Activated B cell treated with CpG ODN at 0.5 μM for 24 hours (primary cell): Measurements from ENCODE around the gene C6orf15. TPM values are rescaled to one million over a fixed set of nuclear protein-coding genes. Genes with fewer than 3 reads are reported as not detected.

Experiments used
- ATAC-seq: fragments of 200-7000 bp; cut with Tn5 transposase; one replicate; pipeline ENCODE4 v1.10.0; 2021; ENCODE audit warnings: low read depth, mild to moderate bottlenecking, moderate library complexity
- CTCF ChIA-PET: fragments of 350-600 bp; sonication (Branson Sonifier 250); formaldehyde crosslinking; loops from one replicate; lab custom pipeline; 2021; ENCODE audit warnings: antibody characterized with exemption; lab: Charles Lee
- POLR2A ChIA-PET: fragments of 350-600 bp; sonication (Branson Sonifier 250); formaldehyde crosslinking; loops from one replicate; lab custom pipeline; 2021; ENCODE audit warnings: antibody characterized with exemption; lab: Charles Lee
- DNase-seq: peaks from one replicate; pipeline ENCODE4 v3.0.0; 2022
- H3K27ac Mint-ChIP-seq: one replicate; pipeline ENCODE4 v1.8.0; 2020; ENCODE audit warnings: mixed read lengths
- H3K27me3 Mint-ChIP-seq: one replicate; pipeline ENCODE4 v1.8.0; 2021; ENCODE audit warnings: mixed read lengths
- H3K36me3 Mint-ChIP-seq: one replicate; pipeline ENCODE4 v1.8.0; 2021; ENCODE audit warnings: low read depth, mixed read lengths
- H3K4me1 Mint-ChIP-seq: one replicate; pipeline ENCODE4 v1.8.0; 2021; ENCODE audit warnings: mixed read lengths
- H3K4me3 Mint-ChIP-seq: one replicate; pipeline ENCODE4 v1.8.0; 2020; ENCODE audit warnings: mild to moderate bottlenecking, mixed read lengths
- H3K9me3 Mint-ChIP-seq: one replicate; pipeline ENCODE4 v1.8.0; 2020; ENCODE audit warnings: mixed read lengths
- intact Hi-C: fragments of 100-400 bp; cut with micrococcal nuclease; formaldehyde crosslinking; loops from one replicate; pipeline ENCODE4 v1.15.1; 2024
- total RNA-seq: library from RNA; stranded (reverse); gene quantifications from 2 replicates; pipeline ENCODE4 v1.2.3, GENCODE V29; 2022
- TF ChIP-seq, protein P1 (sequence below): fragments of 200-600 bp; IDR thresholded peaks from one replicate; pipeline ENCODE4 v1.8.0; 2022; ENCODE audit warnings: antibody characterized with exemption, mild to moderate bottlenecking

The C6orf15 gene
- total RNA-seq, 1 donor from 2014 or later: not detected

DNA sequence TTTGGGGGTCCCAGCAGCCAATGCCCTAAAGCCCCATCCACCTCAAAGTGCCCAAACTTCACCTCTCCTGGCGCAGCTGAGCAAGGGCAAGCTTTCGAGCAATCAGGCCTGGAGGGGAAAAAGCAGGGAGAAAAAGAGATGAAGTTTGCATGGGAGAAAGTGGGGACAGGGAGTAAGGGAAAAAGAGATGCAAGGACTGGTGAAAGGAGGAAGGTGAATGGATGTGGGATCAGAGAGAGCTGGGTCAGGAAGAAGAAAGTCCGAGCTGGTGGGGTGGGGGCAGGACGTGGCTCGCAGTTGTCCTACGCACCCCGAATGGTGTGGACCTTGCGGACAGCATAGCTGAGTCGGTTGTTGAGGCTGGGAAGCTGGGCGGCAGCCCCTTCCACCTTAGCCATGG is 33.0 kb upstream of the C6orf15 start:
- intact Hi-C loops: no loop called here
- ChIA-PET POLR2A (interaction anchor here (1.0 kb wide), 1 partner anchor 13 kb away, joined by 4 read pairs; the partner anchor contains the start of gene TCF19), CTCF (interaction anchor here (1.0 to 3.1 kb wide), 3 partner anchors 8 to 299 kb away, joined by 3 to 10 read pairs (median 3); no protein-coding TSS in a partner anchor)
- TF ChIP-seq, protein P1, sequence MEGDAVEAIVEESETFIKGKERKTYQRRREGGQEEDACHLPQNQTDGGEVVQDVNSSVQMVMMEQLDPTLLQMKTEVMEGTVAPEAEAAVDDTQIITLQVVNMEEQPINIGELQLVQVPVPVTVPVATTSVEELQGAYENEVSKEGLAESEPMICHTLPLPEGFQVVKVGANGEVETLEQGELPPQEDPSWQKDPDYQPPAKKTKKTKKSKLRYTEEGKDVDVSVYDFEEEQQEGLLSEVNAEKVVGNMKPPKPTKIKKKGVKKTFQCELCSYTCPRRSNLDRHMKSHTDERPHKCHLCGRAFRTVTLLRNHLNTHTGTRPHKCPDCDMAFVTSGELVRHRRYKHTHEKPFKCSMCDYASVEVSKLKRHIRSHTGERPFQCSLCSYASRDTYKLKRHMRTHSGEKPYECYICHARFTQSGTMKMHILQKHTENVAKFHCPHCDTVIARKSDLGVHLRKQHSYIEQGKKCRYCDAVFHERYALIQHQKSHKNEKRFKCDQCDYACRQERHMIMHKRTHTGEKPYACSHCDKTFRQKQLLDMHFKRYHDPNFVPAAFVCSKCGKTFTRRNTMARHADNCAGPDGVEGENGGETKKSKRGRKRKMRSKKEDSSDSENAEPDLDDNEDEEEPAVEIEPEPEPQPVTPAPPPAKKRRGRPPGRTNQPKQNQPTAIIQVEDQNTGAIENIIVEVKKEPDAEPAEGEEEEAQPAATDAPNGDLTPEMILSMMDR: no peak
- no peaks in the 10 kb centered on the region for H3K9me3 Mint-ChIP-seq
- peaks cover 3% of the 10 kb centered on the region for H3K4me1 Mint-ChIP-seq
- peaks cover 48% of the 10 kb centered on the region for H3K36me3 Mint-ChIP-seq
- no peaks in the 10 kb centered on the region for H3K27me3 Mint-ChIP-seq
- ATAC-seq: no peak
- no peak overlapping the region for H3K4me3 Mint-ChIP-seq
- H3K27ac Mint-ChIP-seq: no peak overlapping the region
- no peak for DNase-seq

DNA sequence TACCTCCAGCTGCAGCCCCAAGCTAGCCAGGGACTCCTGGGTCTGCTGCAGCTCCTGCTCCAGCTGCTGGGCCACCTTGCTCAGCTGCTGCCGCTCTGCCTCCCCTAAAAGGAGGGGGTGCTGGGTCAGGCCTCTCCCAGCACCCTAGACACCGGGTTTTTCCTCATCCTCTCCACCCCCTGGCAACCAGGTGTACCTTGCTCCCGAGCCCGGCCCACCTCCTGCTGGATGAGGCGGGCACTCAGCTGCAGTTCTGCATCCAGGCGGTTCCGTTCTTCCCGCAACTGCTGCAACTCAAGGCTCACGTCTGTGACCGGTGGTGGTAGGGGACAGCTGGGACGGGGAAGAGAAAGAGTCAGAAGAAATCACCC is 32.6 kb upstream of the C6orf15 start:
- Mint-ChIP-seq H3K27me3 (no peaks in the 10 kb centered on the region), H3K4me3 (no peak overlapping the region), H3K27ac (no peak overlapping the region), H3K36me3 (peaks cover 44% of the 10 kb centered on the region), H3K4me1 (peaks cover 3% of the 10 kb centered on the region), H3K9me3 (no peaks in the 10 kb centered on the region)
- intact Hi-C loops: no loop called here
- ChIA-PET CTCF (interaction anchor here (0.8 to 3.1 kb wide), 3 partner anchors 16 to 299 kb away, joined by 3 to 10 read pairs (median 3); no protein-coding TSS in a partner anchor), POLR2A (interaction anchor here (1.0 kb wide), 1 partner anchor 14 kb away, joined by 4 read pairs; the partner anchor contains the start of gene TCF19)
- ATAC-seq (no peak), DNase-seq (no peak)
- TF ChIP-seq, protein P1: no peak

DNA sequence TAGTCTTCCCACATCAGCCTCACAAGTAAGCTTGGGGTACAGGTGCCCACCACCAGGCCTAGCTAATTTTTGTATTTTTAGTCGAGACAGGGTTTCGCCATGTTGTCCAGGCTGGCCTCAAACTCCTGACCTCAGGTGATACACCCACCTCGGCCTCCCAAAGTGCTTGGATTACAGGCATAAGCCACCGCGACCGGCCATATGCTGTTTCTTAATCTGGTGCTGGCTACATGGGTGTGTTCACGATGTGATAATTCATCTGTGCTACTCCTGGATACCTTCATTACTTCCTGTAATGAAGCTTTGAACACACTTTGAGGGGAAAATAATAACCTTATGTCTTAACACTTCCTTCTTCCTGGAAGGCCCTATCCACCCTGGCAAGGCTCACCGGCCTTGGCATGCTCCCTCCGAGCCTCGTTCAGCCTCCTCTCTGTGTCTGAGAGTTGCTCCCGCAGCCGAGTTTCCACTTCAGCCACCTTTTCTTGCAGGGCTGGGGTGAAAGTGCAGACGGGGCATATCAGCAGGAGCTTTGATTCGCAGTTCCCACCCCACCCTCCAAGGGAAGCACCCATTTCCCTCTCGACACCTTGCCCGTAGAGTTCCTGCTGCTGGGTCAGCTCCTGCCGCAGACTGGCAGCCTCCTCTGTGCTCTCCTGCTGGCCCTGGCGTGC is 32.1 kb upstream of the C6orf15 start:
- ATAC-seq: no peak

DNA sequence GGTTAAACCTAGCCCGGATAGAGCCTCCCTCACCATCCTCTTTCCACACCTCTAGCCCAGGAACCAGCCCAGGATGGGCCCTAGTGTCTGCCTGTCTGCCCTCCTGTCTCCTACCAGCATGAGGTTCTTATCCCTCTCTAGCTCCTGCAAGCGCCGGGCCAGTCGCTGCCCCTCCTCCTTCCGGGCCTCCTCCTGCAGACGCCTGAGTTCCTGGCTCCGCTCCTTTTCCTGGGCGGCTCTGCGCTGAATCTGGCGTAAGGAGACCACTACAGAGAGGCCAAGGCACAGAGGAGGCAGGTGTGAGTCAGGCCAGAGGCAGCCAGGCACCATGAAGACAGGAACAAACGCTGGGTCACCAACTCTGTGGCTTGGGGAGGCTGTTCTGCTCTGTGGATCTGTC is 30.8 kb upstream of the C6orf15 start:
- Mint-ChIP-seq H3K27ac (no peak overlapping the region), H3K9me3 (no peaks in the 10 kb centered on the region), H3K4me1 (peaks cover 3% of the 10 kb centered on the region), H3K36me3 (peaks cover 37% of the 10 kb centered on the region), H3K4me3 (no peak overlapping the region), H3K27me3 (no peaks in the 10 kb centered on the region)
- ChIA-PET CTCF (interaction anchor here (1.0 to 1.5 kb wide), 2 partner anchors 9 to 49 kb away, joined by 3 read pairs; no protein-coding TSS in a partner anchor), POLR2A (no interaction called here)
- intact Hi-C loops: no loop called here
- DNase-seq: no peak
- no peak for ATAC-seq
- TF ChIP-seq, protein P1: no peak

More for the DNA sequence above, 32.1 kb upstream of the C6orf15 start:
- ChIA-PET CTCF (interaction anchor here (0.8 to 3.1 kb wide), 5 partner anchors 10 to 222 kb away, joined by 3 to 10 read pairs (median 3); no protein-coding TSS in a partner anchor), POLR2A (no interaction called here)
- no peak overlapping the region for H3K4me3 Mint-ChIP-seq
- H3K27me3 Mint-ChIP-seq: no peaks in the 10 kb centered on the region
- H3K9me3 Mint-ChIP-seq: no peaks in the 10 kb centered on the region
- no peak for DNase-seq
- peaks cover 41% of the 10 kb centered on the region for H3K36me3 Mint-ChIP-seq
- intact Hi-C loops: no loop called here
- H3K27ac Mint-ChIP-seq: no peak overlapping the region
- H3K4me1 Mint-ChIP-seq: peaks cover 3% of the 10 kb centered on the region
- TF ChIP-seq, protein P1: no peak

DNA sequence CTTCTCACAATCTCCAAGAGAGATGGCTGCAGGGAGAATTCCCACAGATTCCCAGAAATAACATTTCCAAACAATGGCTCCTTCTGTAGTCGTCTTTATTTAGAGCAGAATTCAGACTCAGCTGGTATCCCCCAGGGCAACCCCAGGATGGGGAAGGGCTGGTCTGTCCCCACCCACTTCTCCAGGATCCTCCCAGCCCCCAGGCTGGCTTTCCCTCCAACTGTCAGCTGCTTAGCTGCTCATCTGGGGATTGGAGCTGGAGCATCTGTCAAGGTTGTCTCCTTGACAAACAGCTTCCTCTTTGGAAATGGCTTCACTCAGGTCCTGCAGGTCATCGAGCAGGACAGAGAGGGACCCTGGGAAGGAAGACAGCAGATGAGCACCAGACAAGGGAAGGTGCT is 30.0 kb upstream of the C6orf15 start:
- H3K27me3 Mint-ChIP-seq: no peaks in the 10 kb centered on the region
- no peak overlapping the region for H3K27ac Mint-ChIP-seq
- ChIA-PET CTCF (interaction anchor here (0.8 to 0.9 kb wide), 2 partner anchors 8 to 50 kb away, joined by 3 to 4 read pairs; no protein-coding TSS in a partner anchor), POLR2A (no interaction called here)
- DNase-seq (no peak), ATAC-seq (no peak)
- H3K36me3 Mint-ChIP-seq: peaks cover 37% of the 10 kb centered on the region
- TF ChIP-seq, protein P1: no peak
- peaks cover 6% of the 10 kb centered on the region for H3K4me1 Mint-ChIP-seq
- H3K9me3 Mint-ChIP-seq: no peaks in the 10 kb centered on the region
- no peak overlapping the region for H3K4me3 Mint-ChIP-seq
- intact Hi-C loops: no loop called here
